Fibroblast of lung (primary cell): ENCODE data around the gene CT47A7. TPM values are rescaled to one million over a fixed set of nuclear protein-coding genes. Genes with fewer than 3 reads are reported as not detected.
"Not testable (repeated sequence)": the region's sequence is repeated elsewhere in the genome, so short reads cannot be mapped to it uniquely, and the experiment has no call there.

ENCODE experiments used
- DNase-seq, 2 donors: peaks; one replicate each; pipeline versions ENCODE4 v3.0.0 to v3.0.0-alpha.2; 2010; ENCODE audit warnings: low read depth in 2 of 2
- H2AFZ ChIP-seq: 2 replicates; pipeline ENCODE4 v1.5.1; 2012; ENCODE audit warnings: low read length, control low read depth, inconsistent platforms
- H3K27ac ChIP-seq: 2 replicates; pipeline ENCODE4 v1.5.1; 2011; ENCODE audit warnings: low read length, control low read depth; ENCODE audit not compliant: insufficient read depth
- H3K27me3 ChIP-seq: 2 replicates; pipeline ENCODE4 v1.5.1; 2011; ENCODE audit warnings: mild to moderate bottlenecking, low read length; ENCODE audit not compliant: control insufficient read depth, insufficient read depth
- H3K36me3 ChIP-seq: 2 replicates; pipeline ENCODE4 v1.5.1; 2011; ENCODE audit warnings: low read length; ENCODE audit not compliant: control insufficient read depth, insufficient read depth
- H3K4me1 ChIP-seq: 2 replicates; pipeline ENCODE4 v1.5.1; 2011; ENCODE audit warnings: low read length; ENCODE audit not compliant: control insufficient read depth, insufficient read depth; ENCODE audit errors: extremely low read depth
- H3K4me2 ChIP-seq: 2 replicates; pipeline ENCODE4 v1.5.1; 2011; ENCODE audit warnings: low read length, control low read depth; ENCODE audit not compliant: insufficient read depth; ENCODE audit errors: extremely low read depth
- H3K4me3 ChIP-seq, 4 experiments: fragments of 200-600 bp in 1 of 4; sonication (generic) in 1 of 4; replicated peaks in 1 of 4; 2 replicates each; pipeline ENCODE4 v1.5.1; 2011 to 2016; ENCODE audit warnings: low read length in 4 of 4, low read depth in 3 of 4, mild to moderate bottlenecking in 3 of 4, control low read depth in 2 of 4, inconsistent platforms in 1 of 4, mixed read lengths in 1 of 4; ENCODE audit not compliant: insufficient read depth in 1 of 4; ENCODE audit errors: control extremely low read depth in 1 of 4
- H3K79me2 ChIP-seq: 2 replicates; pipeline ENCODE4 v1.5.1; 2012; ENCODE audit warnings: mild to moderate bottlenecking, low read length, inconsistent platforms; ENCODE audit not compliant: control insufficient read depth, insufficient read depth
- H3K9ac ChIP-seq: 2 replicates; pipeline ENCODE4 v1.5.1; 2011; ENCODE audit warnings: mild to moderate bottlenecking, low read length, control low read depth; ENCODE audit not compliant: insufficient read depth
- H3K9me3 ChIP-seq: 2 replicates; pipeline ENCODE4 v1.5.1; 2012; ENCODE audit warnings: low read depth, low read length; ENCODE audit not compliant: control insufficient read depth, insufficient read depth
- H4K20me1 ChIP-seq: 2 replicates; pipeline ENCODE4 v1.5.1; 2011; ENCODE audit warnings: low read length; ENCODE audit not compliant: control insufficient read depth, insufficient read depth; ENCODE audit errors: extremely low read depth
- EZH2 ChIP-seq: IDR thresholded peaks from 2 replicates; pipeline ENCODE4 v1.5.1; 2012; ENCODE audit warnings: low read length, control low read depth, mild to moderate bottlenecking; ENCODE audit errors: missing control alignments
- polyA minus RNA-seq: library from RNA; depleted of rRNA, polyadenylated mRNA; stranded (reverse); fragments of >200 nt; gene quantifications from 2 replicates; pipeline ENCODE4 v1.2.3, GENCODE V29; 2011; ENCODE audit warnings: low replicate concordance
- polyA plus RNA-seq, 2 donors: library from polyadenylated mRNA; depleted of rRNA in 1 of 2; stranded (reverse) in 1 of 2; unstranded in 1 of 2; fragments of >200 nt; gene quantifications; 2 replicates each; pipeline ENCODE4 v1.2.1, GENCODE V29; 2011 to 2012; ENCODE audit warnings: missing spikeins in 1 of 2
- total RNA-seq: library from RNA; depleted of rRNA; stranded (reverse); fragments of >200 nt; gene quantifications from 2 replicates; pipeline ENCODE4 v1.2.1, GENCODE V29; 2014
- TF ChIP-seq, protein P1 (sequence below), 2 donors: IDR thresholded peaks in 1 of 2; conservative IDR thresholded peaks in 1 of 2; 1 replicate in 1 of 2; 2 replicates in 1 of 2; pipeline ENCODE4 v1.5.1; 2011 to 2012; ENCODE audit warnings: low read length in 2 of 2, control low read depth in 1 of 2, inconsistent platforms in 1 of 2, low read depth in 1 of 2, mild to moderate bottlenecking in 1 of 2

CT47A7 gene
- total RNA-seq (not detected in 2 replicates), polyA plus RNA-seq (not detected in 2 replicates), polyA minus RNA-seq (not detected in 2 replicates)
- not detected in 2 replicates for polyA plus RNA-seq (2012)

DNA sequence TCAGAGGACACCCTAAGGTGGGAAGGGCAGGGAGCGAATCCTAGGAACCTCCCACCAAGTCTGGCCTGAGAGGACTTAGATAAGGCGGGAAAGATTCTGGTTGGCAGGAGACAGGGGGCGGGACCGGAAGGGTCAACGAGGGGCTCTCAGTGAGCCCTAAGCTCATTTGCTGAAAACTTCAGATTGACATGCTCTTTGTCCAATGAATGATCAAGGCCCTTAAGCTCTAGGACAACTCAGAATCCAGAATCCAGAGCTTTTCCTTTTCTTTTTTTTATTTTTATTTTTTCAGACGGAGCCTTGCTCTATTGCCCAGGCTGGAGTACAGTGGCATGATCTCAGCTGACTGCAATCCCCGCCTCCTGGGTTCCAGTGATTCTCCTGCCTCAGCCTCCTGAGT lies at the start of gene CT47A7:
CT47A7 (minus strand) TSS at position 101 of the 400 bp plus-strand sequence. CDS start 255 bp downstream, outside the sequence.
- H2AFZ ChIP-seq, H3K4me1 ChIP-seq, H3K79me2 ChIP-seq, H3K27me3 ChIP-seq, H3K9ac ChIP-seq, H3K4me3 ChIP-seq, H3K36me3 ChIP-seq, H3K27ac ChIP-seq, DNase-seq, H3K9me3 ChIP-seq, H3K4me2 ChIP-seq, H4K20me1 ChIP-seq: not testable (repeated sequence)

DNA sequence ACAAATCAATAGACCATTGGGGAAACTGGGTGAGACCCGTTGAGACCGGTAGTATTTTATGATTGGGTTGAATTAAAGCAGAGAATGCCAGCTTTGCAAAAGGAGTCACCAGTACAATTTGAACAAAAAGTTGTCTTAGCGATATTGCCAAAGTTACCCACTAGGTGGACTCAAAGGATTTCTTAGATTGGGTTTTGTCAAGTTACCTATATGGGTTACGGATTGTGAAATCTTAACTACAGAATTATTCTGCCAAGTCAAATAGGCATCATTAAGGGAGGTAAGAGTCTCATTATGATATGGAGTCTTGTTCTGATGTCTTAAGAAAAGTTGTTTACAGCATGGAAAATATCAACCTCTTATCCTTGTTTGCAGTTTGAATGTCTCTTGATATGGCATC lies 44.2 kb upstream of the CT47A7 start:
- H3K4me2 ChIP-seq, result no peak overlapping the region
- no peaks in the 10 kb centered on the region for H3K9me3 ChIP-seq
- no peak for TF ChIP-seq EZH2
- TF ChIP-seq, protein P1, sequence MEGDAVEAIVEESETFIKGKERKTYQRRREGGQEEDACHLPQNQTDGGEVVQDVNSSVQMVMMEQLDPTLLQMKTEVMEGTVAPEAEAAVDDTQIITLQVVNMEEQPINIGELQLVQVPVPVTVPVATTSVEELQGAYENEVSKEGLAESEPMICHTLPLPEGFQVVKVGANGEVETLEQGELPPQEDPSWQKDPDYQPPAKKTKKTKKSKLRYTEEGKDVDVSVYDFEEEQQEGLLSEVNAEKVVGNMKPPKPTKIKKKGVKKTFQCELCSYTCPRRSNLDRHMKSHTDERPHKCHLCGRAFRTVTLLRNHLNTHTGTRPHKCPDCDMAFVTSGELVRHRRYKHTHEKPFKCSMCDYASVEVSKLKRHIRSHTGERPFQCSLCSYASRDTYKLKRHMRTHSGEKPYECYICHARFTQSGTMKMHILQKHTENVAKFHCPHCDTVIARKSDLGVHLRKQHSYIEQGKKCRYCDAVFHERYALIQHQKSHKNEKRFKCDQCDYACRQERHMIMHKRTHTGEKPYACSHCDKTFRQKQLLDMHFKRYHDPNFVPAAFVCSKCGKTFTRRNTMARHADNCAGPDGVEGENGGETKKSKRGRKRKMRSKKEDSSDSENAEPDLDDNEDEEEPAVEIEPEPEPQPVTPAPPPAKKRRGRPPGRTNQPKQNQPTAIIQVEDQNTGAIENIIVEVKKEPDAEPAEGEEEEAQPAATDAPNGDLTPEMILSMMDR (conservative IDR thresholded peaks at IDR 0.05 in 1 of 2, IDR thresholded peaks at IDR 0.05 in 1 of 2; ENCODE audit: low read depth in 1 of 2, low read length in 2 of 2), result no peak
- H3K36me3 ChIP-seq, result no peaks in the 10 kb centered on the region
- no peaks in the 10 kb centered on the region for H3K79me2 ChIP-seq
- H3K27me3 ChIP-seq, result no peaks in the 10 kb centered on the region
- no peak overlapping the region for H3K9ac ChIP-seq
- no peak overlapping the region for H3K27ac ChIP-seq
- DNase-seq, result peak in 1 of 2 donors; percentile 9
- no peak overlapping the region for H2AFZ ChIP-seq
- H4K20me1 ChIP-seq, result no peaks in the 10 kb centered on the region
- no peaks in the 10 kb centered on the region for H3K4me1 ChIP-seq
- no peak overlapping the region for H3K4me3 ChIP-seq

DNA sequence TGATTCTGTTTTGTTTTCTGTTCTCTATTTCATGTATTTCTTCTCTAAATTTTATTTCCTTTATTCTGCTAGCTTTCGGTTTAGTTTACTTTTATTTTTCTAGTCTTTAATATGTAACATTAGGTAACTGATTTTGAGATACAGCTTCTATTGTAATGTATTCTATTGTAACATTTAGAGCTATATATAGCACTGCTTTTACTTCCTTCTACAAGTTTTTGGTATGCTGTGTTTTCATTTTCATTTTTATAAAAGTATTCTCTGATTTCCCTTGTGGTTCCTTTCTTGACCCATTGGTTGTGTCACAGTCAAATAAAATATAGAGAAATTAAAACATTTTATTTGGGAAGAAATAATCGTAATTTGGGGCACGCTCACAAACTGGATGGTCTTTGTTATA lies 43.0 kb upstream of the CT47A7 start:
- Histone ChIP-seq H3K9ac (no peak overlapping the region), H4K20me1 (no peaks in the 10 kb centered on the region), H3K4me1 (no peaks in the 10 kb centered on the region), H2AFZ (no peak overlapping the region), H3K27ac (no peak overlapping the region), H3K79me2 (no peaks in the 10 kb centered on the region), H3K27me3 (no peaks in the 10 kb centered on the region), H3K4me3 (no peak overlapping the region), H3K9me3 (no peaks in the 10 kb centered on the region), H3K36me3 (no peaks in the 10 kb centered on the region), H3K4me2 (no peak overlapping the region)
- no peak for DNase-seq
- no peak for TF ChIP-seq EZH2
- TF ChIP-seq, protein P1 (conservative IDR thresholded peaks at IDR 0.05 in 1 of 2, IDR thresholded peaks at IDR 0.05 in 1 of 2; ENCODE audit: low read depth in 1 of 2, low read length in 2 of 2), result no peak

DNA sequence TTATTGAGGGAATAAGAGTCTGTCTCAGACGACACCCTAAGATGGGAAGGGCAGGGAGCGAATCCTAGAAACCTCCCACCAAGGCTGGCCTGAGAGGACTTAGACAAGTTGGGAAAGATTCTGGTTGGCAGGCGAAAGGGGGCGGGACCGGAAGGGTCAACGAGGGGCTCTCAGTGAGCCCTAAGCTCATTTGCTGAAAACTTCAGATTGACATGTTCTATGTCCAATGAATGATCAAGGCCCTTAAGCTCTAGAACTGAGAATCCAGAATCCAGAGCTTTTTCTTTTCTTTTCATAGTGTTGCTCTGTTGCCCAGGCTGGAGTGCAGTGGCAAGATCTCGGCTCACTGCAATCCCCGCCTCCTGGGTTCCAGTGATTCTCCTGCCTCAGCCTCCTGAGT lies 29.3 kb upstream of the CT47A7 start, which contains the start of gene CT47A1:
CT47A1 (minus strand) TSS at position 101 of the 400 bp plus-strand sequence. CDS start 231 bp downstream, outside the sequence.
- H3K9ac ChIP-seq, H3K9me3 ChIP-seq, H2AFZ ChIP-seq, H3K4me1 ChIP-seq, H3K27ac ChIP-seq, H3K79me2 ChIP-seq, H3K36me3 ChIP-seq, H3K27me3 ChIP-seq, H4K20me1 ChIP-seq, H3K4me3 ChIP-seq, DNase-seq, H3K4me2 ChIP-seq: not testable (repeated sequence)

Other genes with a start within 250 kb of the CT47A7 start
- not detected in 2 replicates for gene CT47B1, start 80.7 kb downstream of the CT47A7 start, total RNA-seq
- gene CT47B1, start 80.7 kb downstream of the CT47A7 start, polyA plus RNA-seq, result not detected in 2 replicates
- not detected in 2 replicates for gene CT47A11, start 19.4 kb downstream of the CT47A7 start, total RNA-seq
- gene CT47A11, start 19.4 kb downstream of the CT47A7 start, polyA plus RNA-seq, result not detected in 2 replicates
- not detected in 2 replicates for gene CT47A10, start 14.6 kb downstream of the CT47A7 start, total RNA-seq
- not detected in 2 replicates for gene CT47A10, start 14.6 kb downstream of the CT47A7 start, polyA plus RNA-seq
- gene CT47A9, start 9.7 kb downstream of the CT47A7 start, total RNA-seq, result not detected in 2 replicates
- not detected in 2 replicates for gene CT47A9, start 9.7 kb downstream of the CT47A7 start, polyA plus RNA-seq
- not detected in 2 replicates for gene CT47A8, start 4.9 kb downstream of the CT47A7 start, total RNA-seq
- gene CT47A8, start 4.9 kb downstream of the CT47A7 start, polyA plus RNA-seq, result not detected in 2 replicates
- not detected in 2 replicates for gene CT47A6, start 4.9 kb upstream of the CT47A7 start, total RNA-seq
- not detected in 2 replicates for gene CT47A6, start 4.9 kb upstream of the CT47A7 start, polyA plus RNA-seq
- not detected in 2 replicates for gene CT47A5, start 9.7 kb upstream of the CT47A7 start, total RNA-seq
- not detected in 2 replicates for gene CT47A5, start 9.7 kb upstream of the CT47A7 start, polyA plus RNA-seq
- not detected in 2 replicates for gene CT47A4, start 14.6 kb upstream of the CT47A7 start, total RNA-seq
- not detected in 2 replicates for gene CT47A4, start 14.6 kb upstream of the CT47A7 start, polyA plus RNA-seq
- not detected in 2 replicates for gene CT47A3, start 19.5 kb upstream of the CT47A7 start, total RNA-seq
- not detected in 2 replicates for gene CT47A3, start 19.5 kb upstream of the CT47A7 start, polyA plus RNA-seq
- gene CT47A2, start 24.3 kb upstream of the CT47A7 start, total RNA-seq, result not detected in 2 replicates
- not detected in 2 replicates for gene CT47A2, start 24.3 kb upstream of the CT47A7 start, polyA plus RNA-seq
- gene CT47A1, start 29.2 kb upstream of the CT47A7 start, total RNA-seq, result not detected in 2 replicates
- not detected in 2 replicates for gene CT47A1, start 29.2 kb upstream of the CT47A7 start, polyA plus RNA-seq
- 1.3 and 1.8 TPM in 2 replicates for gene GLUD2, start 91.0 kb upstream of the CT47A7 start, total RNA-seq
- gene GLUD2, start 91.0 kb upstream of the CT47A7 start, polyA plus RNA-seq, result 0.67 and 0.80 TPM in 2 replicates